Hepatocyte (in vitro differentiated cells): ENCODE data around the gene FUCA2.

Experiments used
- CTCF ChIP-seq: fragments of 200-600 bp; sonication (generic); IDR thresholded peaks from 2 replicates; pipeline ENCODE4 v1.5.1; 2016; ENCODE audit warnings: antibody characterized with exemption, mild to moderate bottlenecking; ENCODE audit not compliant: poor library complexity
- EZH2 ChIP-seq: fragments of 200-600 bp; sonication (generic); IDR thresholded peaks from 2 replicates; pipeline ENCODE4 v1.6.1; 2016; ENCODE audit warnings: antibody characterized with exemption, mild to moderate bottlenecking, borderline replicate concordance
- EZH2phosphoT487 ChIP-seq: fragments of 200-600 bp; sonication (generic); IDR thresholded peaks from one replicate; pipeline ENCODE4 v1.6.1; 2018; ENCODE audit warnings: antibody characterized with exemption, mild to moderate bottlenecking, low read depth, moderate library complexity; ENCODE audit not compliant: unreplicated experiment, severe bottlenecking

GRCh38 chr6:143482593-143482992 is 28.9 kb downstream of the FUCA2 start:
- TF ChIP-seq CTCF: no peak
- TF ChIP-seq EZH2: no peak
- TF ChIP-seq EZH2phosphoT487: no peak
